ENCODE results near the gene KIAA0319L. TPM values are rescaled to one million over a fixed set of nuclear protein-coding genes. Genes with fewer than 3 reads are reported as not detected.
A peak's percentile ranks its signal among the peaks of the same experiment; 100 is the strongest.
"Not testable (repeated sequence)": the region's sequence is repeated elsewhere in the genome, so short reads cannot be mapped to it uniquely, and the experiment has no call there.

The KIAA0319L gene
- total and polyA plus RNA-seq, 3 experiments from 2014 or later: 28.5 to 30.4 (median 29.3) TPM

- peaks cover 10% of the 10 kb centered on the region for H3K36me3 ChIP-seq (ENCODE audit: insufficient read depth, low read length)
- no peaks in the 10 kb centered on the region for H3K27me3 ChIP-seq (ENCODE audit: insufficient read depth, low read length, poor library complexity, severe bottlenecking)
- H3K9me3 ChIP-seq (ENCODE audit: low read length): no peaks in the 10 kb centered on the region
- H3K4me1 ChIP-seq (ENCODE audit: insufficient read depth, low read length): no peaks in the 10 kb centered on the region
- Mint-ChIP-seq H3K9me3 (no peaks in the 10 kb centered on the region), H3K4me1 (peaks cover 7 to 18% (median 14%) of the 10 kb centered on the region in 3 donors), H3K27me3 (no peaks in the 10 kb centered on the region), H3K36me3 (peaks cover 6 to 72% (median 37%) of the 10 kb centered on the region in 3 donors), H3K4me3 (no peak overlapping the region), H3K27ac (no peak overlapping the region)
- ChIA-PET POLR2A (no interaction called here), CTCF (interaction anchor here (1.2 kb wide), 1 partner anchor 16 kb away, joined by 3 read pairs; no protein-coding TSS in a partner anchor)
- H3K27ac ChIP-seq (ENCODE audit: low read depth, low read length): no peak overlapping the region
- DNase-seq: no peak
- no peak overlapping the region for H3K4me3 ChIP-seq (ENCODE audit: low read length)
These were observed 86.1 kb downstream of the KIAA0319L start for GRCh38 chr1:35470977-35471613.

GRCh38 chr1:35466120-35466519 lies 91.1 kb downstream of the KIAA0319L start:
- Histone ChIP-seq H3K4me3 (ENCODE audit: low read length) (no peak overlapping the region), H3K36me3 (ENCODE audit: insufficient read depth, low read length) (peaks cover 39% of the 10 kb centered on the region), H3K9me3 (ENCODE audit: low read length) (no peaks in the 10 kb centered on the region), H3K27ac (ENCODE audit: low read depth, low read length) (no peak overlapping the region), H3K4me1 (ENCODE audit: insufficient read depth, low read length) (no peaks in the 10 kb centered on the region), H3K27me3 (ENCODE audit: insufficient read depth, low read length, poor library complexity, severe bottlenecking) (no peaks in the 10 kb centered on the region)
- CTCF ChIA-PET: no interaction called here
- no peak for DNase-seq
- Mint-ChIP-seq H3K27ac (peak overlapping the region in 3 of 8 donors; percentile 7 to 64 (median 62)), H3K4me3 (no peak overlapping the region), H3K4me1 (peaks cover 9 to 30% (median 25%) of the 10 kb centered on the region in 3 donors), H3K36me3 (peaks cover 46 to 83% (median 52%) of the 10 kb centered on the region in 3 donors), H3K27me3 (peaks cover 0 to 5% of the 10 kb centered on the region in 2 donors), H3K9me3 (peaks cover 0 to 6% (median 0%) of the 10 kb centered on the region in 5 donors)
- POLR2A ChIA-PET: no interaction called here

- CTCF ChIA-PET; H3K27ac ChIP-seq (ENCODE audit: low read depth, low read length); H3K4me3 ChIP-seq (ENCODE audit: low read length); H3K9me3 Mint-ChIP-seq; DNase-seq; H3K4me1 ChIP-seq (ENCODE audit: insufficient read depth, low read length); POLR2A ChIA-PET; H3K27me3 Mint-ChIP-seq; H3K9me3 ChIP-seq (ENCODE audit: low read length); H3K27me3 ChIP-seq (ENCODE audit: insufficient read depth, low read length, poor library complexity, severe bottlenecking): not testable (repeated sequence)
- H3K36me3 ChIP-seq (ENCODE audit: insufficient read depth, low read length): peaks cover 39% of the 10 kb centered on the region
- Mint-ChIP-seq H3K4me3 (peak overlapping the region in 1 of 7 donors; percentile 38), H3K36me3 (peaks cover 46 to 82% (median 46%) of the 10 kb centered on the region in 3 donors), H3K4me1 (peaks cover 9 to 29% (median 24%) of the 10 kb centered on the region in 3 donors), H3K27ac (peak overlapping the region in 4 of 8 donors; percentile 5 to 78 (median 35))
These were observed 93.5 kb downstream of the KIAA0319L start for GRCh38 chr1:35463749-35464148.

GRCh38 chr1:35463232-35463631 lies 94.0 kb downstream of the KIAA0319L start:
- Mint-ChIP-seq H3K4me1 (peaks cover 8 to 29% (median 24%) of the 10 kb centered on the region in 3 donors), H3K27me3 (peaks cover 0 to 5% of the 10 kb centered on the region in 2 donors), H3K27ac (peak overlapping the region in 6 of 8 donors; percentile 14 to 73 (median 34)), H3K4me3 (no peak overlapping the region), H3K36me3 (peaks cover 42 to 81% (median 44%) of the 10 kb centered on the region in 3 donors), H3K9me3 (peaks cover 0 to 6% (median 0%) of the 10 kb centered on the region in 5 donors)
- H3K27me3 ChIP-seq (ENCODE audit: insufficient read depth, low read length, poor library complexity, severe bottlenecking): no peaks in the 10 kb centered on the region
- H3K4me1 ChIP-seq (ENCODE audit: insufficient read depth, low read length): no peaks in the 10 kb centered on the region
- peaks cover 39% of the 10 kb centered on the region for H3K36me3 ChIP-seq (ENCODE audit: insufficient read depth, low read length)
- POLR2A ChIA-PET: no interaction called here
- DNase-seq: no peak
- H3K27ac ChIP-seq (ENCODE audit: low read depth, low read length): no peak overlapping the region
- no peak overlapping the region for H3K4me3 ChIP-seq (ENCODE audit: low read length)
- H3K9me3 ChIP-seq (ENCODE audit: low read length): no peaks in the 10 kb centered on the region
- CTCF ChIA-PET: no interaction called here

GRCh38 chr1:35461966-35462651 lies 95.1 kb downstream of the KIAA0319L start:
- peaks cover 0 to 5% of the 10 kb centered on the region in 2 donors for H3K27me3 Mint-ChIP-seq
- peaks cover 39% of the 10 kb centered on the region for H3K36me3 ChIP-seq (ENCODE audit: insufficient read depth, low read length)
- no peak overlapping the region for H3K4me3 ChIP-seq (ENCODE audit: low read length)
- H3K4me3 Mint-ChIP-seq: peak overlapping the region in 2 of 7 donors; percentile 11 to 19
- H3K27ac Mint-ChIP-seq: peak overlapping the region; percentile 1 to 96 (median 72)
- H3K4me1 Mint-ChIP-seq: peaks cover 11 to 31% (median 31%) of the 10 kb centered on the region in 3 donors
- no peaks in the 10 kb centered on the region for H3K9me3 ChIP-seq (ENCODE audit: low read length)
- H3K4me1 ChIP-seq (ENCODE audit: insufficient read depth, low read length): no peaks in the 10 kb centered on the region
- H3K27me3 ChIP-seq (ENCODE audit: insufficient read depth, low read length, poor library complexity, severe bottlenecking): no peaks in the 10 kb centered on the region
- no peak overlapping the region for H3K27ac ChIP-seq (ENCODE audit: low read depth, low read length)
- DNase-seq: no peak
- H3K36me3 Mint-ChIP-seq: peaks cover 37 to 81% (median 42%) of the 10 kb centered on the region in 3 donors
- peaks cover 0 to 6% (median 0%) of the 10 kb centered on the region in 5 donors for H3K9me3 Mint-ChIP-seq
- ChIA-PET POLR2A (no interaction called here), CTCF (no interaction called here)

- Mint-ChIP-seq H3K4me1 (peaks cover 11 to 40% (median 27%) of the 10 kb centered on the region in 3 donors), H3K36me3 (peaks cover 32 to 77% (median 37%) of the 10 kb centered on the region in 3 donors), H3K27me3 (peaks cover 0 to 5% of the 10 kb centered on the region in 2 donors), H3K4me3 (no peak overlapping the region), H3K27ac (peak overlapping the region in 3 of 8 donors; percentile 54 to 96 (median 72)), H3K9me3 (peaks cover 0 to 4% (median 0%) of the 10 kb centered on the region in 5 donors)
- DNase-seq: no peak
- Histone ChIP-seq H3K27ac (ENCODE audit: low read depth, low read length) (no peak overlapping the region), H3K36me3 (ENCODE audit: insufficient read depth, low read length) (peaks cover 32% of the 10 kb centered on the region), H3K27me3 (ENCODE audit: insufficient read depth, low read length, poor library complexity, severe bottlenecking) (no peaks in the 10 kb centered on the region), H3K4me1 (ENCODE audit: insufficient read depth, low read length) (no peaks in the 10 kb centered on the region), H3K4me3 (ENCODE audit: low read length) (no peak overlapping the region), H3K9me3 (ENCODE audit: low read length) (no peaks in the 10 kb centered on the region)
- ChIA-PET CTCF (no interaction called here), POLR2A (interaction anchor here (0.5 kb wide), 1 partner anchor 69 kb away, joined by 4 read pairs; no protein-coding TSS in a partner anchor)
These were observed 96.4 kb downstream of the KIAA0319L start for GRCh38 chr1:35460796-35461195.

GRCh38 chr1:35454616-35455015 lies 102.6 kb downstream of the KIAA0319L start:
- no peak for DNase-seq
- Histone ChIP-seq H3K4me3 (ENCODE audit: low read length) (no peak overlapping the region), H3K9me3 (ENCODE audit: low read length) (no peaks in the 10 kb centered on the region), H3K27me3 (ENCODE audit: insufficient read depth, low read length, poor library complexity, severe bottlenecking) (no peaks in the 10 kb centered on the region), H3K36me3 (ENCODE audit: insufficient read depth, low read length) (peaks cover 11% of the 10 kb centered on the region), H3K4me1 (ENCODE audit: insufficient read depth, low read length) (peaks cover 17% of the 10 kb centered on the region), H3K27ac (ENCODE audit: low read depth, low read length) (no peak overlapping the region)
- Mint-ChIP-seq H3K27me3 (no peaks in the 10 kb centered on the region), H3K4me1 (peaks cover 18 to 61% (median 53%) of the 10 kb centered on the region in 3 donors), H3K36me3 (peaks cover 0 to 70% (median 11%) of the 10 kb centered on the region in 3 donors), H3K4me3 (no peak overlapping the region), H3K9me3 (no peaks in the 10 kb centered on the region), H3K27ac (peak overlapping the region in 7 of 8 donors; percentile 7 to 96 (median 83))
- ChIA-PET CTCF (interaction anchor here (1.0 to 11.0 kb wide), 6 partner anchors 16 to 321 kb away, joined by 3 to 110 read pairs (median 4); no protein-coding TSS in a partner anchor), POLR2A (no interaction called here)

- Histone ChIP-seq H3K9me3 (ENCODE audit: low read length) (no peaks in the 10 kb centered on the region), H3K27me3 (ENCODE audit: insufficient read depth, low read length, poor library complexity, severe bottlenecking) (no peaks in the 10 kb centered on the region), H3K4me3 (ENCODE audit: low read length) (no peak overlapping the region), H3K36me3 (ENCODE audit: insufficient read depth, low read length) (peaks cover 14% of the 10 kb centered on the region), H3K27ac (ENCODE audit: low read depth, low read length) (no peak overlapping the region), H3K4me1 (ENCODE audit: insufficient read depth, low read length) (peaks cover 17% of the 10 kb centered on the region)
- CTCF ChIA-PET: interaction anchor here (1.0 to 11.0 kb wide), 7 partner anchors 14 to 321 kb away, joined by 3 to 110 read pairs (median 5); no protein-coding TSS in a partner anchor
- no peak for DNase-seq
- H3K9me3 Mint-ChIP-seq: no peaks in the 10 kb centered on the region
- POLR2A ChIA-PET: no interaction called here
- H3K27ac Mint-ChIP-seq: peak overlapping the region in 6 of 8 donors; percentile 17 to 96 (median 84)
- no peak overlapping the region for H3K4me3 Mint-ChIP-seq
- H3K27me3 Mint-ChIP-seq: no peaks in the 10 kb centered on the region
- peaks cover 0 to 74% (median 14%) of the 10 kb centered on the region in 3 donors for H3K36me3 Mint-ChIP-seq
- peaks cover 18 to 61% (median 53%) of the 10 kb centered on the region in 3 donors for H3K4me1 Mint-ChIP-seq
These were observed 103.0 kb downstream of the KIAA0319L start for GRCh38 chr1:35454176-35454575.
